Stimulated activated CD4-positive, alpha-beta T cell treated with anti-CD3 and anti-CD28 coated beads, TNF-alpha, amount 100 ng/mL, for 4 hours (primary cell): ENCODE data around the gene C9orf153.
"Not testable (repeated sequence)": the region's sequence is repeated elsewhere in the genome, so short reads cannot be mapped to it uniquely, and the experiment has no call there.

Experiments
- DNase-seq, 3 experiments: peaks; one replicate each; pipeline ENCODE4 v3.0.0-alpha.2; 2020; ENCODE audit warnings: low read depth in 3 of 3

Gene C9orf153

GRCh38 chr9:86259557-86259956 is at the start of gene C9orf153:
C9orf153 (minus strand) TSS chr9:86259657; CDS start chr9:86229603, 30,054 bp downstream.
- DNase-seq: no peak

GRCh38 chr9:86308687-86309086 is 49.2 kb upstream of the C9orf153 start:
- DNase-seq: no peak

DNA sequence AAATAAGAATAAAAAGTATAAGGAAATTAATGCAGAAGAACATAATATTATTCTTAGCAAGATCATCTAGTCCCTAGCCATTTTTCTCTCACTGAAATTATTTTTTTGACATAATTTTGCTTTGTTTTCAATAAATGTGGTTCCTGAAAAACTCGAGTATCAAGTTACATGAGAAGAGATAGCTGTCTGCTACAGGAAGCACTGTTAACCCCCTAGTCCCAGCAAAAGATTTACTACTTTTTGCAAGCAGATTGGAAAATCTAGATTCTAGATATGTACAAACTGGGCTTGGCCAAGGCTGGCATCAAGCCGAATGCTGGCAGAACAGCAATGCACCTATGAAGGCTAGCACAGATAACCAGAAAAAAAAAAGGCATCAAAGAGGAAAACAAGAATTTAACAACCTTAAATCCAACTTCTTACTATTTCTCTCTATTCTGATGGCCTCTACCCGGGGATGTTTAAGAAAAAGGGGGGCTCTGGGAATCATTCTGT is 44.8 kb upstream of the C9orf153 start:
- no peak for DNase-seq

GRCh38 chr9:86303316-86303975 is 44.0 kb upstream of the C9orf153 start:
- DNase-seq: peak in 2 of 3 experiments; percentile 28 to 49

DNA sequence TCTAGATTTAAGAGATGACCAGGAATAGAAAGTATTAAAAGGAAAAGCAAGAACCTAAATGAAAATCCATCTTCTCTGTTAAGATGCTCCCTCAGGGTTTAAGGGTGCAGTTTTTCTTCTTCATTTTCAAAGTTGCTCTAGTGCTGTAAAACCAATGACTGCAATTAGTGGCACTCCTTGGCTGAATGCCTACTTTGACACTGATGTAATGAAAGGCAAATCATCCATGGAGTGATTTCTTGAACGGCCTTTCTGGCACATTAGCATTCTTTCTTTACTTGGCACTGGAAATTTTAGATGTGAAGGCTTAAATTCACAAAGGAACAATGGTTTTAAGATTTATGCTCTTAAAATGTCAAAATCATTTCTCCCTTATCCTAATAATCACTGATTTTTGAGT is 42.2 kb upstream of the C9orf153 start:
- no peak for DNase-seq

DNA sequence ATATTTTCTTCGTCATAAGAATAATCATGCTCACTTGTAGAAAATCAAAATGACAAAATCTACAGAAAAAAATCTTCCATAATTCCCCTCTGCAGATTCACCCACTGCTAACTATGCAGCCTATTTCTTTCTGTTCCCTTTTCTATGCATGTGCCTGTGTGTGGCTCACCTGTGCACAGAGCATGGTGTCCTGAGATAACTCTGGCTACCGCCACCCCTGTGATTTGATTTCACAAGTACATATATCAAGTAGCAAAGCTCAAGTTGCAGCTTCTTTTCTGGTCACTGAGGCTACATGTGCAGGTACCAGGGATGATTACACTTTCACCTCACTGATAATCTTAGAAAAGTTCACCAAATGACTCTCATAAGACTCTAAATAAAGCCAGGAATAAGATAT is 41.2 kb upstream of the C9orf153 start:
- no peak for DNase-seq

DNA sequence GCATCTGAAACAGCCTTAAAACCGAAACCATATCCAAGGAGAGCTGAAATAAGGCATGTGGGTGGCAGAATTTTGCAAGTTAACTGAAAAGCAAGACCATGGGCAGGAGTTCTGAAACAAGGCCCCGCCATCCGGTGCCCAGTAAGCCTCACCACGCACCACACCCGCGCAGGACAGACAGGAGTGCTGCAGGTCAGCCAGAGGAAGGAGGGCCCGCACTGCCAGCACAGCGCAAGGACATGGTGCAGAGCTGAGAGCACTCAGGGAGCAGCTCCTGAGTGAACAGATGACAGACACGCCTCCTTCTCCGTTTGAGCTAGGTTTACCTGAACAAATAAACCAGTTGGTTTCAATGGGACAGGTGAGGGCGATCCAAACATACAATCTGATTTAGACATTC is 39.4 kb upstream of the C9orf153 start:
- no peak for DNase-seq

GRCh38 chr9:86290341-86290740 is 30.9 kb upstream of the C9orf153 start:
- DNase-seq: not testable (repeated sequence)

DNA sequence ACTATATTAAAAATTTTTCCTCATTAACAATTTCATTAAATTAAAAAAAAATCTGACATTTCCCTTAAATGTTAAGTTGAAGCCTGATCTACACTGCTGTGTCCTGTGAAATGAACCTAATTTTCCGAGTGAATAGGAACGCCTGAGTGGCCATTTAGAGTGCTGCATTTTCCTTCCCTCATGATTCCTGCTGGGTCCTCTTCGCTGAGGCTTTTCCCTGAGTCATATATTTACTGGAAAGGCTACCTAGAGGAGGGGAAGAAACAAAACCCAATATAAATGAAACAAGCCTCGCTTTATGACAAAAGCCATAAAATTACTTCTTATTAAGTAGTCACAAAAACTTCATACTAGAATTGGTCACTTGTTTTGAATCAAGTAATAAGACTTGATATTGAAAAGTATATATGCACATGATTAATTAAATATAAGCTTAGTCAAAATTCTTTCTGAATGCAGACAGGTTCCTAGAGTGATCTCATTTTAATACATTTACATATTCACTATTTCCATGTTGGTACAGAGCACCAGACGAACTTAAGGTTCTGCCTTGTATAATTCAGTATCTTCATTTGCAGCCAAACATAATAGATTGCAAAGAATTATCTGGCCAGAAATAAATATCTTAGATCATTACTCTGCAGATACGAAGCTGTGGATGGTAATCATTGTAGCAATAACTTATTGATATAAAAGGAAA is 29.2 kb upstream of the C9orf153 start:
- DNase-seq: no peak

- no peak for DNase-seq
Observed at GRCh38 chr9:86287013-86287412, 27.6 kb upstream of the C9orf153 start.

GRCh38 chr9:86286278-86286677 is 26.8 kb upstream of the C9orf153 start:
- no peak for DNase-seq

GRCh38 chr9:86285261-86285660 is 25.8 kb upstream of the C9orf153 start:
- DNase-seq: no peak

DNA sequence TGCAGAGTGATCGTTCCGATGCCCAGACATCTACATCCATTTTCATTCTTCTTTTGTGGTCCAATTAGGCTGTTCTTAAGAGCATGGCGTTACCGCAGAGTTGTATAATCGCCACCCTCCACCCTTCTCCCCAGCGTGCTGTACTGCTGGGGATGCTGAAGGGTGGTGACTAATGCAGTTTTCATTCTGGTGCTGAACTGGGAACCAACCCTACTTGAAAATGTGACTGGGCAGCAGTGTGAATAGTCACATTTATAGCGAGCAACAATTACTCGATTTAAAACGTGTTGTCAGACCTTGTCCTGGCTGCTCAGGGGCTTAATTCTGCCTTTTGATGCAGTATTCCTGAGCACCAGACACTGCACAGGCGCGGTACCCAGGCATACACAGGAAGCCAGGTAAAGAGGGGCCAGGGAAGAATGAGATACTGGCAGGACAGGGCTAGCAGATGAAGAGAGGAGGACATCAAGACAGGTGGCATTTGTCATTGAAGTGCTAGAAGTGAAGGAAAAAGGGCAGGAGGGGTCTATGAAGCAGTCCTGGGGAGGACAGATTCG is 23.6 kb upstream of the C9orf153 start:
- no peak for DNase-seq

GRCh38 chr9:86282077-86282978 is 22.9 kb upstream of the C9orf153 start, which contains the start of gene ISCA1:
ISCA1 (minus strand) TSS chr9:86282538; CDS start chr9:86282458, 80 bp downstream.
- peak; percentile 93 to 99 (median 95) for DNase-seq

DNA sequence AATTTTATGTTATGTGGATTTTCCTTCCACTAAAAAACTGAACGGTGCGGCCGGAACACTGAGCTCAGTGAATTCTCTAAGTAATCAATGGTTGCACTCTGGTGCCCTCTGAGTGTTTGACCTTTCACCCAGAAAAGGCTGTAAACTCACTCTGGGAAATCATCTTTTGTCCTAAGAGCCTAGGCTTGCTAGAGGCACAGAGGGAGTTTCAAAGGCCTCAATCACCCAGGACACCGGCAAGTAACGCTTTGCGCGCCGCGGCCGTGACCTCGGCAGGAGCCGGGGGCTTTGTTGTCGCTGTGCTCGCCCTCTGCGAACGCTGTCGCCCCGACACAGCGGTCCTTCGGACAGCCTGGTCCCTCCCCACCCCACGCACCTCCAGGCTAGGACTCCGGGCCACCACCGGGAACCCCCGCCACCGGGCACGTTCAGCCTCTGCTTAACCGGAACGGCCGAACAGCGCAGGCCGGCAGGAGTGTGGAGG is 22.2 kb upstream of the C9orf153 start:
- DNase-seq: no peak

- no peak for DNase-seq
Observed at GRCh38 chr9:86280580-86280979, 21.1 kb upstream of the C9orf153 start.

DNA sequence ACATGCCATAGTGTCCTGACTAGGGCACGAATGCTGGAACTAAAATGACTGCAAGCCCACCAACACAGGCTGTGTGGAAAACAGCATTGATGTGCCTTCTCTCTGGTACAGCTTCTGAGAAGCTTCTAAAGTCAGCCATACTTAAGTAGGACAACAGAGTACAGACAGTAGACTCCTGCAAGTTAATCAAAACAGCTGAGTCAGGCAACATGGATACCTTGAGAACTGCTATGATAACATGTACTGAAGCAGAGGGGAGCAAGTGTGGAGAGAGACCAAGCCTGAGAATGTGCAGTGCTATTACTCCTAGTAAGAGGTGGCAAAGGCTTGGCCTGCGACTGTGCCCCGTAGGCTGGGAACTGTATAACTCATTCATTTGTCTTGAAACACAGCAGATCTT is 20.4 kb upstream of the C9orf153 start:
- no peak for DNase-seq

DNA sequence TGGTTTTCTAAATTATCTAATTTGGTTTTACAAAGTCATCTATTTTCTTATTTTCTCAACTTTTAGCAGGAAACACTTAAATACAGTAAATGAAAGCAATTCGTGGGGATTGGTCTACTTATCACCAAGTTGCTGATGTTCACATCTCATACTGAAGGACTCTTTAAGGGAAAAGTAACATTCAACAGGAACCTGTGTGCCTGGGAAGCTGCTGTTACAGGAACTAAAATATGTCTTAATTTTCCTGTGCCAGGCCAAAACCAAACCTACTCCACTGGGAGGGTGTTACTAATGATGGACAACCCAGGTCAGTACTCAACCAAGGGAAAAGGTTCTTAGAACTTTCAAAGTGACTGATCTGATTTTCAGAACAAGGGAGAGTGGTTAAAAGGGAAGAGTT is 17.6 kb upstream of the C9orf153 start:
- DNase-seq: no peak

DNA sequence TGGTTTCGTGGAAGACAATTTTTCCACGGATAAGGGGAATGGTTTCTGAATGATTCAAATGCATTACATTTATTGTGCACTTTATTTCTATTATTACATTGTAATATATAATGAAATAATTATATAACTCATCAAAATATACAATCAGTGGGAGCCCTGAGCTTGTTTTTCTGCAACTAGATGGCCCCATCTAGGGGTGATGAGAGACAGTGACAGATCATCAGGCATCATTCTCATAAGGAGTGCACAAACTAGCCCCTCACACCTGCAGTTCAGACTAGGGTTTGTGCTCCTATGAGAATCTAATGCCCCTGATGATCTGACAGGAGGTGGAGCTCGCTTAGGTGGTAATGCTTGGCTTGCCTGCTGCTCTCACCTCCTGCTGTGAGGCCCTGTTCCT is 16.5 kb upstream of the C9orf153 start:
- no peak for DNase-seq

DNA sequence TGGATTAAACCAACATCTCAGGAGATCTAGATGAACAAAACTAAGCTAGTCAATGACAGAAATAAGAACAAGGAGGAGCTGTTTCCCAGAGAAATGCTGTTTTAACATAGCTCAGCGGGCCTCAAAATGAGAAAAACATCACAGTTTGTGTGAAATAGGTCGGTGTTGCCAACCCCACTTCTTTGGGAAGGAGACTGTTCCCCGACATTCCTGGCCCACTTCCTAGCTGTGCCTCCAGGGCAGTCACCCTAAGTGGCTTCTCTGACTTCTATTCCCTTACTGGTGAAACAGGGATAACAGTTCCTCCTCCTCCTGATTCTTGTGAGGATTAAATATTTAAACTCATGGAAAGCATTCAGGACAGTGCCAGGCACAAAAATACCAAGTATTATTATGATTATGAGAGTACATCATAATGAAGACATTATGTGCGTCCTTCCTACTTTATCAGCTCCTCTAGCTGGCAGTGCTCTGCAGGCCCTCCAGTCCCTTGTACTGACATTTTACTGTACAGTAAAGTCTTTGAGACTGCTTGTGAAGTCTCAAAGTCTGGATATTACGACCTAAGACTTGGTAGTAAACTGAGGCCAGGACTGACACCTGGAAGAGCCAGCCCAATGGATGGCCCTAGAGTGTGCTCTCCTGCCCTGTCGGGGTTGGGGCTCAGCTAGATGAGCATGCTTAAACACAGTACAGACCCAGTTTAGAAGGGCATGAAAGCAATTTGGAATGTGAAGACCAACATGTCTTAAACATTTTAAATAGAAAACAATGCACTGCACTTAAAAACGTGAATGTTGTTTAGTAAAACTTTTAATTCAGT is 15.6 kb upstream of the C9orf153 start:
- no peak for DNase-seq

DNA sequence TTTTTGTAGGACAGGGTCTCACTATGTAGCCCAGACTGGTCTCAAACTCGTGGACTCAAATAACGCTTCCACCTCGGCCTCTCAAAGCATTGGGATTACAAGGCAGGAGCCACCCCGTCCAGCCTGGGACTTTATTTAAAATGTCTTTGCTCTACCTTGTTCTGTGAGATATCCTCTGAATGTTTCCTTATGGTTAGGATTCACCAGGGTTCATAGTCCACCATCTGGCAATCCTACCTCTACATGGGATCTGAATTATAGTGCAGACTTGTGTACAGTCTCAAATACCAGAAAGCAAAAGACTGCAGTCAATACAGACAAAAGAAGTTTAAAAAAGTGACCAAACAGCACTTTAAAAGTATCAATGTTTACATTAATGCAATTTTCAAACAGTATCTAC is 12.8 kb upstream of the C9orf153 start:
- DNase-seq: no peak
